ENCODE data around the gene NUMB. TPM values are rescaled to one million over a fixed set of nuclear protein-coding genes. Genes with fewer than 3 reads are reported as not detected.
A peak's percentile ranks its signal among the peaks of the same experiment; 100 is the strongest.

NUMB gene
- total and polyA plus RNA-seq, 2 of the 13 experiments (the other 11 are each of a cell fraction or from before 2014, with no cell fraction given), result 20.3 to 71.1 TPM

DNA sequence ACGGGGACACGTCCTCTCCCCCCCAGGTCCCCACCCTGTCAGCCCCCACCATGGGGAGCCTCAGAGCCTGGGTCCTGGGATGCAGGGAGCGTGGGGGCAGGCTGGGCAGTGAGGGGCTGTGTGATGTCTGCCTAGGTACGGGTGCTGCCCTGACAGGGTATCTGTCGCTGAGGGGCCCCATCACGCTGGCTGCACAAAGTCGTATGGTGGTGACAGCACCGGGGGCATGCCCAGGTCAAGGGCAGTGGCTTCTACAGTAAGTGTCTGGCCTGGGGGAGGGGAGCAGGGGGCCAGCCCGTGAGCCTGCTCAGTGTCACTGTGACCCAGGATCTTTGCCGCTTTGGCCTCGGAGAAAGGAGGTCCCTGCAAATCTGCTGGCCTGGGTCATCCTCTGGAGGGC is 197.8 kb downstream of the NUMB start:
- Histone ChIP-seq H3K27me3 (ENCODE audit: control insufficient read depth in 1 of 2, insufficient read depth in 2 of 2, low read length in 2 of 2) (peaks cover 3 to 48% of the 10 kb centered on the region in 2 experiments; a peak in 3 of 5 replicates), H3K4me3 (replicated peaks in 1 of 3; ENCODE audit: insufficient read depth in 1 of 3, low read depth in 2 of 3, low read length in 3 of 3) (peak overlapping the region in 1 of 3 experiments; percentile 35; a peak in 1 of 6 replicates), H3K36me3 (replicated peaks in 1 of 2; ENCODE audit: control insufficient read depth in 1 of 2, insufficient read depth in 2 of 2, low read length in 2 of 2) (no peaks in the 10 kb centered on the region), H3K4me1 (ENCODE audit: insufficient read depth, low read length) (peaks cover 46% of the 10 kb centered on the region), H3K27ac (ENCODE audit: extremely low read length, insufficient read depth, low read length) (no peak overlapping the region), H3K79me2 (ENCODE audit: insufficient read depth, low read length) (no peaks in the 10 kb centered on the region), H3K9me3 (ENCODE audit: low read length) (no peaks in the 10 kb centered on the region), H3K9ac (ENCODE audit: insufficient read depth, low read depth, low read length) (no peak overlapping the region), H2AFZ (ENCODE audit: low read length) (no peak overlapping the region), H4K20me1 (ENCODE audit: insufficient read depth, low read length) (no peaks in the 10 kb centered on the region), H3K4me2 (ENCODE audit: low read depth, low read length) (peak overlapping the region; percentile 53)
- no peak for FAIRE-seq
- intact Hi-C loops (cut with micrococcal nuclease; ENCODE audit: unreplicated experiment), result no loop called here
- 0% methylated on average over 2 of the region's 11 CpGs for WGBS (ENCODE audit: low lambda C conversion rate)
- ChIA-PET POLR2A (no interaction called here), CTCF (ENCODE audit: low intra/inter-chr PET ratio, low total read pairs) (no interaction called here)
- no TSS peak for BruUV-seq (replicated peaks)
- ATAC-seq, result peak; percentile 30
- DNase-seq (ENCODE audit: low spot score), result peak; percentile 24
- in situ Hi-C loops (cut with HindIII; ENCODE audit: extremely low pct_ligation_motif_present, low pct_unique_long_range_greater_than_20kb), result no loop called here
- TF ChIP-seq NR2C2 (CRISPR knock-in tag; IDR thresholded peaks at IDR 0.05; ENCODE audit: borderline replicate concordance) (0 out of 2 replicates have a peak, but pooled peaks have one; percentile 24), SAP130 (CRISPR knock-in tag; IDR thresholded peaks at IDR 0.05; ENCODE audit: low read depth) (no peak), TEAD3 (CRISPR knock-in tag; optimal IDR thresholded peaks at IDR 0.05; ENCODE audit: borderline replicate concordance) (no peak), YEATS2 (CRISPR knock-in tag; IDR thresholded peaks at IDR 0.05; ENCODE audit: borderline replicate concordance) (no peak), ZNF652 (CRISPR knock-in tag; IDR thresholded peaks at IDR 0.05; ENCODE audit: borderline replicate concordance, low read depth) (no peak), GFI1 (CRISPR knock-in tag; IDR thresholded peaks at IDR 0.05; ENCODE audit: borderline replicate concordance) (no peak), RARA (CRISPR knock-in tag; IDR thresholded peaks at IDR 0.05) (peak; percentile 92), SALL2 (CRISPR knock-in tag; IDR thresholded peaks at IDR 0.05) (no peak), ZNF530 (CRISPR knock-in tag; IDR thresholded peaks at IDR 0.05; ENCODE audit: low read depth) (no peak), ZNF207 (IDR thresholded peaks at IDR 0.05; ENCODE audit: borderline replicate concordance) (no peak), MZF1 (CRISPR knock-in tag; IDR thresholded peaks at IDR 0.05; ENCODE audit: borderline replicate concordance) (0 out of 2 replicates have a peak, but pooled peaks have one; percentile 30), SKI (IDR thresholded peaks at IDR 0.05; ENCODE audit: partially characterized antibody) (peak; percentile 48), NR2F6 (IDR thresholded peaks at IDR 0.05) (peak; percentile 42; the same call in 1 of the 2 replicates), NR2F6 (CRISPR knock-in tag; IDR thresholded peaks at IDR 0.05) (0 out of 2 replicates have a peak, but pooled peaks have one; percentile 31), GATAD2A (CRISPR knock-in tag; IDR thresholded peaks at IDR 0.05) (0 out of 2 replicates have a peak, but pooled peaks have one; percentile 20), PRMT3 (CRISPR knock-in tag; IDR thresholded peaks at IDR 0.05; ENCODE audit: borderline replicate concordance, low read depth) (no peak), JUN (CRISPR knock-in tag; IDR thresholded peaks at IDR 0.05) (no peak)
- TF ChIP-seq, protein P1, sequence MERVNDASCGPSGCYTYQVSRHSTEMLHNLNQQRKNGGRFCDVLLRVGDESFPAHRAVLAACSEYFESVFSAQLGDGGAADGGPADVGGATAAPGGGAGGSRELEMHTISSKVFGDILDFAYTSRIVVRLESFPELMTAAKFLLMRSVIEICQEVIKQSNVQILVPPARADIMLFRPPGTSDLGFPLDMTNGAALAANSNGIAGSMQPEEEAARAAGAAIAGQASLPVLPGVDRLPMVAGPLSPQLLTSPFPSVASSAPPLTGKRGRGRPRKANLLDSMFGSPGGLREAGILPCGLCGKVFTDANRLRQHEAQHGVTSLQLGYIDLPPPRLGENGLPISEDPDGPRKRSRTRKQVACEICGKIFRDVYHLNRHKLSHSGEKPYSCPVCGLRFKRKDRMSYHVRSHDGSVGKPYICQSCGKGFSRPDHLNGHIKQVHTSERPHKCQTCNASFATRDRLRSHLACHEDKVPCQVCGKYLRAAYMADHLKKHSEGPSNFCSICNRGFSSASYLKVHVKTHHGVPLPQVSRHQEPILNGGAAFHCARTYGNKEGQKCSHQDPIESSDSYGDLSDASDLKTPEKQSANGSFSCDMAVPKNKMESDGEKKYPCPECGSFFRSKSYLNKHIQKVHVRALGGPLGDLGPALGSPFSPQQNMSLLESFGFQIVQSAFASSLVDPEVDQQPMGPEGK (CRISPR knock-in tag; IDR thresholded peaks at IDR 0.05), result peak; percentile 28; the same call in 1 of the 2 replicates
- TF ChIP-seq, protein P2, sequence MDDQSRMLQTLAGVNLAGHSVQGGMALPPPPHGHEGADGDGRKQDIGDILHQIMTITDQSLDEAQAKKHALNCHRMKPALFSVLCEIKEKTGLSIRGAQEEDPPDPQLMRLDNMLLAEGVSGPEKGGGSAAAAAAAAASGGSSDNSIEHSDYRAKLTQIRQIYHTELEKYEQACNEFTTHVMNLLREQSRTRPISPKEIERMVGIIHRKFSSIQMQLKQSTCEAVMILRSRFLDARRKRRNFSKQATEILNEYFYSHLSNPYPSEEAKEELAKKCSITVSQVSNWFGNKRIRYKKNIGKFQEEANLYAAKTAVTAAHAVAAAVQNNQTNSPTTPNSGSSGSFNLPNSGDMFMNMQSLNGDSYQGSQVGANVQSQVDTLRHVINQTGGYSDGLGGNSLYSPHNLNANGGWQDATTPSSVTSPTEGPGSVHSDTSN (CRISPR knock-in tag; IDR thresholded peaks at IDR 0.05; ENCODE audit: borderline replicate concordance), result no peak
- TF ChIP-seq, protein P3, sequence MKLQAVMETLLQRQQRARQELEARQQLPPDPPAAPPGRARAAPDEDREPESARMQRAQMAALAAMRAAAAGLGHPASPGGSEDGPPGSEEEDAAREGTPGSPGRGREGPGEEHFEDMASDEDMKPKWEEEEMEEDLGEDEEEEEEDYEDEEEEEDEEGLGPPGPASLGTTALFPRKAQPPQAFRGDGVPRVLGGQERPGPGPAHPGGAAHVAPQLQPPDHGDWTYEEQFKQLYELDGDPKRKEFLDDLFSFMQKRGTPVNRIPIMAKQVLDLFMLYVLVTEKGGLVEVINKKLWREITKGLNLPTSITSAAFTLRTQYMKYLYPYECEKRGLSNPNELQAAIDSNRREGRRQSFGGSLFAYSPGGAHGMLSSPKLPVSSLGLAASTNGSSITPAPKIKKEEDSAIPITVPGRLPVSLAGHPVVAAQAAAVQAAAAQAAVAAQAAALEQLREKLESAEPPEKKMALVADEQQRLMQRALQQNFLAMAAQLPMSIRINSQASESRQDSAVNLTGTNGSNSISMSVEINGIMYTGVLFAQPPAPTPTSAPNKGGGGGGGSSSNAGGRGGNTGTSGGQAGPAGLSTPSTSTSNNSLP (IDR thresholded peaks at IDR 0.05; ENCODE audit: low read depth, low read length), result no peak
- TF ChIP-seq, protein P4, sequence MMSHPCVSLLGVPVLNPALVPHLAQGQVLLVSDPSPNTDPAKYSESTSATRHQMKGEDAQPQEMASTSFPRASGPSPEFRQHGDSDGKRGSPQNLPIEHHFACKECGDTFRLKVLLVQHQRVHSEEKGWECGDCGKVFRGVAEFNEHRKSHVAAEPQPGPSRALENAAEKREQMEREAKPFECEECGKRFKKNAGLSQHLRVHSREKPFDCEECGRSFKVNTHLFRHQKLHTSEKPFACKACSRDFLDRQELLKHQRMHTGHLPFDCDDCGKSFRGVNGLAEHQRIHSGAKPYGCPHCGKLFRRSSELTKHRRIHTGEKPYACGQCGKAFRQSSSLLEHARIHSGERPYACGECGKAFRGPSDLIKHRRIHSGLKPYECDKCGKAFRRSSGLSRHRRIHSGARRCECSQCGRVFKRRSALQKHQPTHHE (CRISPR knock-in tag; IDR thresholded peaks at IDR 0.05; ENCODE audit: borderline replicate concordance), result no peak
